Measurements from ENCODE around the gene TSNAX. TPM values are rescaled to one million over a fixed set of nuclear protein-coding genes. Genes with fewer than 3 reads are reported as not detected.

Gene TSNAX, protein sequence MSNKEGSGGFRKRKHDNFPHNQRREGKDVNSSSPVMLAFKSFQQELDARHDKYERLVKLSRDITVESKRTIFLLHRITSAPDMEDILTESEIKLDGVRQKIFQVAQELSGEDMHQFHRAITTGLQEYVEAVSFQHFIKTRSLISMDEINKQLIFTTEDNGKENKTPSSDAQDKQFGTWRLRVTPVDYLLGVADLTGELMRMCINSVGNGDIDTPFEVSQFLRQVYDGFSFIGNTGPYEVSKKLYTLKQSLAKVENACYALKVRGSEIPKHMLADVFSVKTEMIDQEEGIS
- 38.0 and 61.0 TPM in 2 replicates for total RNA-seq (ENCODE audit: low replicate concordance)

DNA sequence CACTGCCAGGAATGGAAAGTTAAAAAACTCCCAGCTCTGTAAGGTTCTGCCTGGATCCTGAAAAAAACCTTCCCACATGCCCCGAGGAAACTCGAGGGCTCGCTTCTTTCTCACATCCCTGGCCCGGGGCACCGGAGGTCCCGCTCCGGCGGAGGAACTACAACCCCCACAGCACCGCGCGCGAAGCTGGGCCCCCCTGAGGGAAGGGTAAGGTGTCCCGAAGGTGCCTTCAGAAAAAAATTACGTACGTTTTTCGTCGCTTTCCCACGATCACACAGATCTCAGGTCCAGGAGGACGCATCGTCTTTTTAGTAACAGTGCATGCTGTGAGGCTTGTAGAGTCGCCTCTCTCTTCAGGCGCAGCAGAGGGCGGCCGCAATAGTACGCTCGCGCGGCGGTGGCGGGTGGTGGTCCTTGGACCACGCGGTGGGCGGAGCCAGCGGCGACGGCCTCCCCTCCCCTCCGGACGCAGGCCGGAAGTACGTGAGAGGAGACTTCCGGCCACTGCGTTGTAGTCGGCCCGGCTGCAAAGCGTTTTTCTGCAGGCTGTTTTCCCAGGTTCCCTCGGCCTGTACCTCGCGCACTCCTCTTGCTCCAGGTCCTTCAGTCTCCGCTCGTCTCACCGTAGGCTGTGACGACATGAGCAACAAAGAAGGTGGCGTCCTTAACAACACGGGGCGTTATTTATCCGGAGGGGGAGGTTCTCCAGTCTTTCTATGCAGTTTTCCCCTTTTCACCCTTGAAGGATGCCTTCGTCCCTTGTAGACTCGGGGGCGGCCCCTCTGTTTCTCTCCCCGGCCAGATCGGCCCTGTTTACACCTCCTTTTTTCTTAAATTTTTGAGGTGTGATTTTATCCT, at the start of gene TSNAX:
TSNAX (plus strand) TSS at position 498 of the 858 bp plus-strand sequence; CDS start at position 640, 142 bp downstream.
- peaks cover 12% of the 10 kb centered on the region for H3K4me1 ChIP-seq
- peak within 1 kb of the TSS; percentile 88 for H3K4me2 ChIP-seq
- peaks cover 8% of the 10 kb centered on the region for H3K36me3 Mint-ChIP-seq
- peaks cover 48% of the 10 kb centered on the region for H3K79me2 ChIP-seq (ENCODE audit: low read depth)
- peak; percentile 98 for DNase-seq (ENCODE audit: low spot score)
- H3K9ac ChIP-seq: peak within 1 kb of the TSS; percentile 95
- H2AFZ ChIP-seq (replicated peaks): peak within 1 kb of the TSS; percentile 94
- H3K27ac ChIP-seq: peak within 1 kb of the TSS; percentile 97
- peak within 1 kb of the TSS; percentile 98 for H3K4me3 Mint-ChIP-seq
- peaks cover 23% of the 10 kb centered on the region for H3K4me1 Mint-ChIP-seq
- TF ChIP-seq EZH2 (IDR thresholded peaks at IDR 0.05) (no peak), CTCF (IDR thresholded peaks at IDR 0.05) (no peak), EZH2phosphoT487 (IDR thresholded peaks at IDR 0.05) (no peak)
- H3F3A ChIP-seq (ENCODE audit: low read depth): peaks cover 8% of the 10 kb centered on the region
- peaks cover 2% of the 10 kb centered on the region for H3K27me3 Mint-ChIP-seq (ENCODE audit: insufficient read depth, low read depth)
- H3K9me3 ChIP-seq (ENCODE audit: low read depth): no peaks in the 10 kb centered on the region
- H3K9me3 Mint-ChIP-seq: no peaks in the 10 kb centered on the region
- H3K27me3 ChIP-seq: no peaks in the 10 kb centered on the region
- peaks cover 1% of the 10 kb centered on the region for H3K36me3 ChIP-seq
- peak within 1 kb of the TSS; percentile 100 for H3K27ac Mint-ChIP-seq
- H3K4me3 ChIP-seq: peak within 1 kb of the TSS; percentile 91
- H4K20me1 ChIP-seq (ENCODE audit: low read depth): peaks cover 13% of the 10 kb centered on the region

GRCh38 chr1:231478811-231479210, 49.7 kb upstream of the TSNAX start:
- Mint-ChIP-seq H3K4me3 (no peak overlapping the region), H3K4me1 (no peaks in the 10 kb centered on the region), H3K9me3 (no peaks in the 10 kb centered on the region), H3K27ac (no peak overlapping the region), H3K27me3 (ENCODE audit: insufficient read depth, low read depth) (peaks cover 2% of the 10 kb centered on the region), H3K36me3 (no peaks in the 10 kb centered on the region)
- H3K4me2 ChIP-seq: no peak overlapping the region
- H3F3A ChIP-seq (ENCODE audit: low read depth): no peaks in the 10 kb centered on the region
- DNase-seq (ENCODE audit: low spot score): no peak
- H3K27me3 ChIP-seq: no peaks in the 10 kb centered on the region
- H3K4me3 ChIP-seq: no peak overlapping the region
- H3K9me3 ChIP-seq (ENCODE audit: low read depth): no peaks in the 10 kb centered on the region
- H3K36me3 ChIP-seq: no peaks in the 10 kb centered on the region
- no peaks in the 10 kb centered on the region for H3K79me2 ChIP-seq (ENCODE audit: low read depth)
- H2AFZ ChIP-seq (replicated peaks): no peak overlapping the region
- H3K27ac ChIP-seq: no peak overlapping the region
- TF ChIP-seq CTCF (IDR thresholded peaks at IDR 0.05) (no peak), EZH2 (IDR thresholded peaks at IDR 0.05) (no peak), EZH2phosphoT487 (IDR thresholded peaks at IDR 0.05) (no peak)
- H3K4me1 ChIP-seq: no peaks in the 10 kb centered on the region
- no peak overlapping the region for H3K9ac ChIP-seq
- H4K20me1 ChIP-seq (ENCODE audit: low read depth): no peaks in the 10 kb centered on the region

- TF ChIP-seq EZH2 (IDR thresholded peaks at IDR 0.05) (no peak), CTCF (IDR thresholded peaks at IDR 0.05) (no peak), EZH2phosphoT487 (IDR thresholded peaks at IDR 0.05) (no peak)
- no peaks in the 10 kb centered on the region for H3K9me3 Mint-ChIP-seq
- H3K36me3 ChIP-seq: no peaks in the 10 kb centered on the region
Observed at GRCh38 chr1:231480008-231480407, 48.5 kb upstream of the TSNAX start.

More at GRCh38 chr1:231480008-231480407, 48.5 kb upstream of the TSNAX start:
- no peak overlapping the region for H3K27ac ChIP-seq
- H3F3A ChIP-seq (ENCODE audit: low read depth): no peaks in the 10 kb centered on the region
- Mint-ChIP-seq H3K27ac (no peak overlapping the region), H3K4me3 (no peak overlapping the region), H3K4me1 (no peaks in the 10 kb centered on the region), H3K27me3 (ENCODE audit: insufficient read depth, low read depth) (no peaks in the 10 kb centered on the region), H3K36me3 (no peaks in the 10 kb centered on the region)
- H2AFZ ChIP-seq (replicated peaks): no peak overlapping the region
- no peaks in the 10 kb centered on the region for H3K9me3 ChIP-seq (ENCODE audit: low read depth)
- no peak overlapping the region for H3K4me3 ChIP-seq
- no peak overlapping the region for H3K9ac ChIP-seq
- no peak overlapping the region for H3K4me2 ChIP-seq
- H4K20me1 ChIP-seq (ENCODE audit: low read depth): no peaks in the 10 kb centered on the region
- H3K79me2 ChIP-seq (ENCODE audit: low read depth): no peaks in the 10 kb centered on the region
- H3K27me3 ChIP-seq: no peaks in the 10 kb centered on the region
- no peaks in the 10 kb centered on the region for H3K4me1 ChIP-seq
- no peak for DNase-seq (ENCODE audit: low spot score)
